Cardiac muscle cell (in vitro differentiated cells and primary cell): ENCODE data around the gene PPP1R3C. TPM values are rescaled to one million over a fixed set of nuclear protein-coding genes. Genes with fewer than 3 reads are reported as not detected.
A peak's percentile ranks its signal among the peaks of the same experiment; 100 is the strongest.

Experiments used
- DNase-seq, 2 donors: peaks; one replicate each; pipeline versions ENCODE4 v3.0.0 to v3.0.0-alpha.2; 2010 to 2017; ENCODE audit warnings: low read depth in 1 of 2, low spot score in 1 of 2
- H3K27ac ChIP-seq: fragments of 200-600 bp; sonication (generic); 2 replicates; pipeline ENCODE4 v1.5.1; 2016
- H3K27me3 ChIP-seq: fragments of 200-600 bp; sonication (generic); 2 replicates; pipeline ENCODE4 v1.6.0; 2016; ENCODE audit warnings: control low read depth
- H3K36me3 ChIP-seq: fragments of 200-600 bp; sonication (generic); 2 replicates; pipeline ENCODE4 v1.5.1; 2016; ENCODE audit warnings: control low read depth
- H3K4me1 ChIP-seq: fragments of 200-600 bp; sonication (generic); 2 replicates; pipeline ENCODE4 v1.8.1; 2017; ENCODE audit warnings: low read depth, mild to moderate bottlenecking, mixed run types
- H3K4me3 ChIP-seq: fragments of 200-600 bp; sonication (generic); 2 replicates; pipeline ENCODE4 v1.5.1; 2016; ENCODE audit warnings: mild to moderate bottlenecking
- H3K9me3 ChIP-seq: fragments of 200-600 bp; sonication (generic); 2 replicates; pipeline ENCODE4 v1.5.1; 2017; ENCODE audit warnings: low read depth, mild to moderate bottlenecking, control low read depth
- CTCF ChIP-seq: IDR thresholded peaks from 2 replicates; pipeline ENCODE4 v1.5.1; 2012; ENCODE audit warnings: low read depth, mild to moderate bottlenecking, low read length
- polyA plus RNA-seq: library from polyadenylated mRNA; unstranded; fragments of >200 nt; fragmentation: Nextera tagmentation; extraction: Ambion mirVana; gene quantifications from 2 replicates; pipeline ENCODE4 v1.2.1, GENCODE V29; 2016
- total RNA-seq: library from RNA; depleted of rRNA; stranded (reverse); fragments of >200 nt; gene quantifications from 2 replicates; pipeline ENCODE4 v1.2.3, GENCODE V29; 2016

The PPP1R3C gene
- total and polyA plus RNA-seq, 2 experiments from 2014 or later = 52.1 to 90.7 TPM

- no peaks in the 10 kb centered on the region for H3K27me3 ChIP-seq
- peaks cover 24% of the 10 kb centered on the region for H3K4me1 ChIP-seq
- H3K36me3 ChIP-seq = peaks cover 31% of the 10 kb centered on the region
- peak overlapping the region; percentile 77 for H3K4me3 ChIP-seq
- H3K27ac ChIP-seq = peak overlapping the region; percentile 71
- H3K9me3 ChIP-seq = no peaks in the 10 kb centered on the region
- TF ChIP-seq CTCF = no peak
- DNase-seq = no peak
Observed at GRCh38 chr10:91628383-91628782, 4.5 kb downstream of the PPP1R3C start.

GRCh38 chr10:91627344-91628102 lies 5.3 kb downstream of the PPP1R3C start:
- Histone ChIP-seq H3K9me3 (no peaks in the 10 kb centered on the region), H3K4me3 (no peak overlapping the region), H3K4me1 (peaks cover 24% of the 10 kb centered on the region), H3K27ac (peak overlapping the region; percentile 71), H3K36me3 (peaks cover 31% of the 10 kb centered on the region), H3K27me3 (no peaks in the 10 kb centered on the region)
- DNase-seq = no peak
- TF ChIP-seq CTCF = no peak

GRCh38 chr10:91626936-91627335 lies 5.9 kb downstream of the PPP1R3C start:
- Histone ChIP-seq H3K9me3 (no peaks in the 10 kb centered on the region), H3K36me3 (peaks cover 31% of the 10 kb centered on the region), H3K27ac (peak overlapping the region; percentile 63), H3K4me1 (peaks cover 24% of the 10 kb centered on the region), H3K4me3 (no peak overlapping the region), H3K27me3 (no peaks in the 10 kb centered on the region)
- no peak for TF ChIP-seq CTCF
- DNase-seq = no peak

GRCh38 chr10:91624633-91625032 lies 8.2 kb downstream of the PPP1R3C start:
- peaks cover 20% of the 10 kb centered on the region for H3K36me3 ChIP-seq
- DNase-seq = no peak
- no peak for TF ChIP-seq CTCF
- H3K4me1 ChIP-seq = peaks cover 13% of the 10 kb centered on the region
- no peaks in the 10 kb centered on the region for H3K27me3 ChIP-seq
- no peak overlapping the region for H3K27ac ChIP-seq
- H3K9me3 ChIP-seq = no peaks in the 10 kb centered on the region
- H3K4me3 ChIP-seq = no peak overlapping the region

GRCh38 chr10:91622601-91623000 lies 10.3 kb downstream of the PPP1R3C start:
- Histone ChIP-seq H3K27ac (no peak overlapping the region), H3K27me3 (no peaks in the 10 kb centered on the region), H3K9me3 (no peaks in the 10 kb centered on the region), H3K36me3 (peaks cover 8% of the 10 kb centered on the region), H3K4me3 (no peak overlapping the region), H3K4me1 (no peaks in the 10 kb centered on the region)
- no peak for TF ChIP-seq CTCF
- DNase-seq = no peak
